NCI-H345 treated with DMSO at 0.1 percent for 48 hours (cell line): ENCODE data around the gene CFAP92.
"Not testable (repeated sequence)": the region's sequence is repeated elsewhere in the genome, so short reads cannot be mapped to it uniquely, and the experiment has no call there.

ENCODE experiments used
- DNase-seq: peaks from one replicate; lab custom pipeline; 2025; ENCODE audit not compliant: unreplicated experiment; lab: John Stamatoyannopoulos, UW

The CFAP92 gene

DNA sequence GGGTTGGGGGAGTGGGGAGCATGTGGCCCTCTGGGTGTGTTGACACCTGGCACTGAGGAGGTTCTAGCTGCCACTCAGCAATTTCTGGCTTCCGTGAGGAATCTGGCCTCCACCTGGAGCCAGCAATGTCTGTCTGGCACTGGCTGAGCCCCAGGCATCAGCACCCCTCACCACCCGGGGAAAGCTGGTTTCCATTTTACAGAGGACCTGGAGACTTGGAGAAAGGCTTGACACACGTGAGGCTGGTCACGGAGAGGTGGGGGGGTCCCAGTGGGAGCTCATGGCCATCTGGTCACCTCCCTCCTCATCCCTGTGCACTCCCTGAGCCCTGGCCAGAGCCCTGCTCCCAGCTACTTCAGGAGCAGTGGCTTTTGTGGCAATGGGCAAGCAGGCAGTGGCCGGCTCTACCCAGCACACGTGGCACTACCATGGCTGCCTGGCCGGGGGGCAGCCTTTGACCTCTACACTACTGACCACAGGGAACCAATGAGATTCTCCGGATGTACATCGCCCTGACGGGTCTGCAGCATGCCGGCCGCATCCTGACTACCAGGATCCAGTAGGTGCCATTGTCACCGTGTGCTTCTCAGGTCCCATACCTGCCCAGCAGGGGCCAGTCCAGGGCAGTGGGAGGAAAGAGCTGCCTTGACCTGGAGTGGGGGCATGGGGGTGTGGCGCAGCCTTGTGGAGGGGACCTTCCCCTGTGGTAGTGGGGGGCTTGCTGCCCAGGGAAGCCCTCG lies 86.0 kb downstream of the CFAP92 start:
- DNase-seq: no peak

DNA sequence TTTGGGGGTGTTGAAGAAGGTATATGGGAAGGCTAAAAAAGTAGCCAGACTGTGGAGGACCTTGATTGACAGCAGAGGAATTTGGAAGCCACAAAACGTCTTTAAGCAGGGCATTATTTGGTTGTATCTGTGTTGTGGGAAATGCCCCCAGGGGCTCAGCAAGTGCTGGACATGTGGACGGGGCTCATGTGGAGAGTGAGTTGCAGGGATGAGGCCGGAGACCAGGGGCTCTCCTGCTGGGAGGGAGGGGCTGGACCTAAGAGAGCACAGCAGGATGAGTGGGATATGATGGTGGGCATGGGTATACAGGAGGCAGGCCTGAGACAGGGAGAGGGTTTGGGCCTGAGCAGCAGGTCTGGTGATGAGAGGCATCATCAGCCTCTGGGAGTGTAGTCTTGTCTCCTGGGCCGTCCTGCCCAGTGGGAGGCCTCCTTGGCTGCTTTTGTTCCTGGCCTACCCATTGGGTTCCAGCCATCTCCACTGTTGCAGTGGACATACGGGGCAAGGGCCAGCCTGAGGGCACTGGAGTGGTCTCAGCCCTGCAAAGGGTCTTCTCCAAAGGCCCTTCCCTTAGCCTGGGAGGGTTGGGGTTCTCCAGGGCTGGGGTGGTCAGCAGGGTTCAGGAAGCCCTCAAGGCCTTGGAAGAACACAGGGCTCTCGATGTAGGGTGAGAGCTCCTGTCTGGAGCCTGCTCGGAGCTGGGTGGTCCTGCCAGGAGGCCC lies 86.9 kb downstream of the CFAP92 start:
- no peak for DNase-seq

DNA sequence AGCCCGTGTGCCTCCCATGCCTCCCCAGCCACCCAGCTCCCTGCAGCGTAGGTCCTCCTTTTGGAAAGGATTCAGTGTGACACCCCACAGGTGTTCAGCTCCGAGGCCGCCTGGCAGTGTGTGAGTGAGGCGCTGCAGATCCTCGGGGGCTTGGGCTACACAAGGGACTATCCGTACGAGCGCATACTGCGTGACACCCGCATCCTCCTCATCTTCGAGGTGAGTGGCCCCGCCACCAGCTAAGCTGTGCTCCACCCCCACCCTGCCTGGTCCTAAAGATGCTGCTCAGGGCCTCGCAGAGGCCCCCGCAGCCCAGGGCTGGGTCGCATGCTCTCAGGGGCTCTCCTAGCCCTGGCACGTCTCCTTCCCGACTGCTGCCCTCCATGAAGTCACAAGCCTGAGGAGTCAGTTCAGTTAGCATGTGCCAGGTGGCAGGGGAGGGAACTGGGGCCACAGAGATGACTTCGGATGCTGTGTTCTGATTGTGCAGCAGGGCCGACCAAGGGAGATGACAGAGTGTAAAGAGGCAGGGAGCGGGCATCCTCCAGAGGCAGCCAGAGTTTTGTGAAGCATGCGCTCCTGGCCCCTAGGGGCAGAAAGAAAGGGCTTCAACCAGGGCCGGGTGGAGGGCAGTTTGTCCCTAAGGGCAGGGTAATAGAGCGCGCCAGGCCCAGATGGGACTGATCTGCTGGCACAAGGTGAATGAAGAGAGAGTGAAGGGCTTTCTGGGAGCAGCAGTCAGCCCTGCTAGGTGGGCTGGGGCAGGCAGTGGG lies 87.7 kb downstream of the CFAP92 start:
- no peak for DNase-seq

DNA sequence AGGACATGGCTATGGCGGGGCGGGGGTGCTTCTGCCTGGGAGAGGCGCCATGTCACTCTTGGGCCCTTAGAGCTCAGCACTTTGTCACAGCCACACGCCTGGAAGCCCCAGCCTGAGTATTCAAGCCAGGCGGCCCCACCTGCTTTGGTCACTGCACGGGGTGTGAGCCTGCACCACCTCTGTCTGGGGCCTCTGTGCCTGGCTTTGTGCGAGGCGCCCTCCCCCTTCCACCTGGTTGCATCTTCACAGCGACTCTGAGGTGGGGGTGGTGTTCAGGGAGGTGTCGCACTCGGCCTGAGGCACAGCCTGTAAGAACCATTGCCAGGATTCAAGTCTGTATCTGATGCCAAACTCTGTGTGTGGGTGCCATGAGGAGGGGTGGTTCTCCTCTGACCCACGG lies 90.4 kb downstream of the CFAP92 start:
- DNase-seq: no peak

DNA sequence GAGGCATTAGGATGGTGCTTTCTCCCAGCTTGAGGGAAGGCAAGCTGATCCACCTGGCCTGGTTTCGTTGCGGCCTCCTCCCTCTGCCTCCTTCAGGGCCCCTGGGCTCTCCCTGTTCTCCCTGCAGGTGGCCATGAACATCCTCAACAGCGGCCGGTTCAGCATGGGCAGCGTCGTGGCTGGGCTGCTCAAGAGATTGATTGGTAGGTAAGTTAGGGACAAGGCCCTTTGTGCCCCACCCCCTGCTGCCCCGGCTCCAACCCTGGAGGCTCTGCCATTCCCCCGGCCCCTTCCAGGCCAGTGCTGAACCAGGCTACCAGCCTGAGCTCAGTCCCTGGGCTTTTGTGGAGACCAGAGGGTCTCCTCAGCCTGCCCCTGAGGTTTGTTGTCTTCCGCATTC lies 91.5 kb downstream of the CFAP92 start:
- no peak for DNase-seq

DNA sequence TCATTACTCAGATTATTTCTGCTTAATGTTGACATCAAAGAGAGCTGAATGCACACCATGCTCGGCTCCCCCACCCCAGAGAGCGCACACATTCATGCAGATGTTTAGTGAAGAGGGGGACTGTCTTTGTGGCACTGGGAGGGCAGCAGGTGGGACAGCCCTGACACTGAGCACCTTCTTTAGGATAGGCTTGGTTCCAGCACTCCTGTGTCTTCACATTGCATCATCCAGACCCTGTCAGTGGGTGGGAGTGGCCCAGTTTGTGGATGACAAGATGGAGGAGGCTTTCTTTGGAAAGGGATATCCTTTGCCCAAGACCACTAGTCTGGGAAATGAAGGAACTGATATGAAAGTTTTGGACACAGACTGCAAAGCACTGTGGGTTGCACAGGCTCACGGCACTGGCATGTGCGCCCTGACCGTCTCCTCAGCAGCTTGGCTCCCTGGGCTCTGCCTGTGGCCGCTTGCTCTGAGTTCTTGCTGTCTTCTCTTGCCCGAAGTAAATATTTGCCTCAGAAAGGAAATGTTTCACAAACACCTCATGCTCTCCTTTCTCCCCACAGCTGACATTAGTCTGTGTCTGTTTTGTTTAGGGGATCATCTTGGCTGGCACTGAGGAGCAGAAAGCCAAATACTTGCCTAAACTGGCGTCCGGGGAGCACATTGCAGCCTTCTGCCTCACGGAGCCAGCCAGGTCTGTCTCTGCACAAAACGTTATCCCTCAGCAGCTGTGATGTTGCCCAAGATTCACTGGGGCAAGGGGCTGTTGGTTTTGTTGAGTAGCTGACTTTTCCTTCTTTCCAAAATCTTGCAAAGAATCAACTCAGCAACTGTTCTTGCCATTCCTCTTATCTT lies 97.8 kb downstream of the CFAP92 start:
- no peak for DNase-seq

DNA sequence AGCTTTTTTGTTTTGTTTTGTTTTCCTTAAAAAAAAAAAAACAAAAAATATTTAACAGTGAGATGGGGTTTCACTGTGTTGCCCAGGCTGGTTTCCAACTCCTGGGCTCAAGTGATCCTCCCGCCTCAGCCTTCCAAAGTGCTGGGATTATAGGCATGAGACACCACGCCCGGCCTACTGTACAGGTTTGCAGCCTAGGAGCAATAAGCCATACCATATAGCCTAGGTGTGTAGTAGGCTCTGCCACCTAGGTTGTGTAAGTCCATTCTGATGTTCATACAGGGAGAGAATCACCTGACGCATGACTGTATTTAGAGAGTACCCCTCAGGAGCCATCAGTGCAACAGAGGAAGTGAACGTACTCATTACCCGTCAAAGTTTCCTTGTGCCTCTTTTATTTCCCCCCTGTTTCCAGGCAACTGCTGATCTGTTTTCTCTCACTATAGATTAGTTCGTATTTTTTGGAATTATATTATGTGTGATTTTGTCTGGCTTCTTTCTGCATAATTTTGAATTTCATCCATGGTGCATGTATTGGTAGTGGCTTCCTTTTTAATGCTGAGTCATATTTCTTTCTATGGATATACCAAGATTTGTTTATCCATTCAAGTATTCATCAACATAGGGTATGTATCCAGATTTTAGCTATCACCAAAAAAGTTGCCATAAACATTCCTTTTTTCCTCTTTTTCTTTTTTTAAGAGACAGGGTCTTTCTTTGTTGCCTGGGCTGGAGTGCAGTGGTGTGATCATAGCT lies 104.6 kb downstream of the CFAP92 start:
- DNase-seq: no peak

DNA sequence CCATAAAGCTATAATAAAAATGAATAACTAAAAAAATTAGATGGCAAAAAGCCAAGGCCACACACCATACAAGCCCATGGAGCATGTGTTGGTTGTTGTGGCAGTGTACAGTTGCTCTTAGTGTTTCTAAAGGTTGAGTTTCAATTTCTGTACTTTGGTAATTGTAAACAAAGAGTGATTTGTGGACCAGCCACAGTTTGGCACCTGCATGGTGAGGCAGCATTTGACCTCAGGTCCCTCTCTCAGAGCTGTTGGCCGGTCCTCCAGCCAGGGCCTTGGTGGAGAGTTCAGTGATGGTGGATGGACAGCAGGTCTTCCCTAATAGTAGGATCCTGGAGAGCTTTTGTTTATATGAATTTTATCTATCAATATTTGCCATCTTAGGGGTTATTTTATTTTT lies 108.9 kb downstream of the CFAP92 start:
- no peak for DNase-seq

DNA sequence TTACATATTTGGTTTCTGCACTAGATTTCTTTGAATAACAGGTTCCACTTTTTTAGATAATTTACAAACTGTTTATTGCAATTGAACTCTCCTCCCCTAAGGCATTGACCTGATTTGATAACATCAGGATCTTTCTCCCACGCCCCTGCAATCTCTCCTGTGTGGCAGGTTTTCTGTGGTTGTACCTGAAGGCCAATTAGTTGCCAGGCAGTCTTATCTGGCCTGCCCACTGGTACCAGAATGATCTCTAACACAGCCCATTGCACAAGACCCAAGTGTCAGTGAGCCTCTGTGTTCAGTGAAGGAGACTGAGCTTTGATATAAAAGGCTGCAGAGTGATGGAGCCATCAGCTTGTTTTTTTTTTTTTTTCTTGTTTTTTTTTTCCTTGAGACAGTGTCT lies 111.2 kb downstream of the CFAP92 start:
- DNase-seq: no peak

DNA sequence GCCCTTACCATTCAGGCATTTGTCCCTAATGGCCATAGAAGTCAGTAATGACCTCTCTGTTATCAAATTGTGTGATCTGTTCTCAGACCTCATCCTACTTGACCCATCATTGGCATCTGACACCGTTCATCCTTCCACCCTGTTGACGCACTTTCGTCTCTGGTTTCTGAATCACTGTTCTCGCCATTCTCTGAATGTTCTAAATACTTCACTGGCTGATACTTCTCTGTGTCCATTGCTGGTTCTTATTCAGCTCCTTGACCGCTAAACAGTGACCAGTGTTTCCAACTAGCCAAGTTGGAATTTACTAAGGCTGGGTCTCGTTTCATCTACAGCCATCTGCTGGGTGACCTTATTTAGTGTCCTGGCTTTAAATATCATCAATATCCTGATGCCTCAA lies 112.3 kb downstream of the CFAP92 start:
- no peak for DNase-seq

DNA sequence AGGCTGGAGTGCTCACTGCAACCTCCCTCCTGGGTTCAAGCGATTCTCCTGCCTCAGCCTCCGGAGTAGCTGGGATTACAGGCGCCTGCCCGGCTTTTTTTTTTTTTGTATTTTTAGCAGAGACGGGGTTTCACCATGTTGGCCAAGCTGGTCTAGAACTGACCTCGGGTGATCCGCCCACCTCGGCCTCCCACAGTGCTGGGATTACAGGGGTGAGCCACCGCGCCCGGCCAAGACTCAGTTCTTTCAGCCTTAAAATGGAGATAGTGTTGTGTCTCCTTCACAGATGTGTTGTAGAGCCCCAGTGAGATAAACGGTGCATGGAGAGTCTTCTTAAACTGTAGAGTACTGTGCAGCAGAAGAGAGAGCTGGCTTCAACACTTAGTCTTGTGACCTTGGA lies 113.4 kb downstream of the CFAP92 start:
- DNase-seq: not testable (repeated sequence)

DNA sequence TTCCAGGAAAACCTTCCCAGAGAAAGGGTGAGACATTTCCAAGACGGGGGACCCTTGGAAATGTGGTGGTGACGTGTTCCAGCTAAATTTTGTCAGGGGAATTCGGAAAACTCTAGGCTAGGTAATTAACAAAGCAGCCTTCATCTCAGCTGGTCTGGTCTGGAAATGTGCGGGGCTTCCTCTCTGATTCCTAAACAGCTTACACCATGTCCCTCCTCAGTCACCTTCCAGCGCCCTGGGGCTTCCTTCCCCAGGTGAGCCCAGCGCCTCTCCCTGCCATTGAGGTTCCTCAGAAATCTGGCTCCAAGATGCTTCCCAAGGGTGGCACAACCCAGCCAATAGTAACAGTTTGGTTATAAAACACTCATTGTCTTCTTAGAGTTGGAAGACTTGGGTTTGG lies 113.9 kb downstream of the CFAP92 start:
- DNase-seq: no peak

DNA sequence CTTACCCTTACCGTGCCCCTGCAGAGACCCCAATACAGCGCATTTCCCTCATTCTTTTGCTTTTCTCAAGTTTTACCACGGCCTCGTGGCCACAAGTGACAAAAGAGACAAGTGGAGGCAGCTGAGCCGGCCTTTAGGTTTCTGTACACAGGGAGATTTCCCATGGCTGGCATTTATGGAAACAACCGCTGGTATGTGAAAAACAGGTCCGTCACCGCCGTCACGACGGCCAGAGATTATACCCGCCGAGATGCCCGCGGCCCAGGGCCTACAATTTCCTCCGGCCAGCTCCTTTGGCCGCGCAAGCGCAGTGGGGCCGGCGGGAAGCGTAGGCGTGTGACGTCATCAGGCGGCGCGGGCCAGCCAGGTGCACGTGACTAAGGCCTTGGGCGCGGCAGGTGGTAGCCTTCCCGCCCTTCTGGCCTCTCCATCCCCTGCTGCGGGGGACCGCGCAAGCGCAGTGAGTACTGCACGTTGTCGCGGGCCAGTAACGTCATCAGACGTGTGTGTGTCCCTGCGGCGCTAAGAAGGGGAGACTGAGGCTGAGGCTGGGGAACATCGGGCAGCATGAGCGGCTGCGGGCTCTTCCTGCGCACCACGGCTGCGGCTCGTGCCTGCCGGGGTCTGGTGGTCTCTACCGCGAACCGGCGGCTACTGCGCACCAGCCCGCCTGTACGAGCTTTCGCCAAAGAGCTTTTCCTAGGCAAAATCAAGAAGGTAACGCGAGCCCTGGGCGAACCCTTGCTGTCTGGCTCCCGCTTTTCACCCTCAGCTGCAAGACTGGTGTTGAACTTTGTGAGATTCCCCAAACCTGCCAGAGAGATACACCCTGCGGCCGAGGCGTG lies 114.5 kb downstream of the CFAP92 start, which contains the start of gene ACAD9:
Gene ACAD9 (plus strand): TSS at position 496 of the 845 bp plus-strand sequence. CDS start 72 bp downstream, at position 568.
- peak; percentile 87 for DNase-seq

DNA sequence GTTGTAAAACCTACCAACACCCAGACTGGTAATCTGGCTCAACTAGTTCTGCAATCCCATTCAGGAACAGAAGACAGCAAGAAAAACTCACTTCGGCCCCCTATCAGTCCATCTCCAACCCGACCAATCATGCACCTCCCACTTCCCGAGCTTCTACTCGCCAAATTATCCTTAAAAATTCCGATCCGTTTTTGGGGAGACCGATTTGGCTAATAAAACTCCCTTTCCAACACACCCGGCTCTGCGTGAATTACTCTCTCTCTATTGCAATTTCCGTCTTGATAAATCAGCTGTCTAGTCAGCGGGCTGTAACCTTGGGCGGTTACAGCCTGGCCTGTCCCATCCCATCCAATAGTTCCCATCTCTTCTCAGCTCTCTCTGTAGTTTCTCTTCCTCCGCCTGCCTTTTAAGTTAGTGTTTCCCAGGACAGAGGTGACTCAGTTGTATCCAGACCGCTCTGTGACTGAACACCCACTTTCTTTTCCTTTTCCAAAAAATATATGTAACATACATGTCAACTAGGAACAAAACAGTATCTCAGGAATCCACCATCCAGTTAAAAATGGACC lies 115.2 kb downstream of the CFAP92 start:
- DNase-seq: no peak

DNA sequence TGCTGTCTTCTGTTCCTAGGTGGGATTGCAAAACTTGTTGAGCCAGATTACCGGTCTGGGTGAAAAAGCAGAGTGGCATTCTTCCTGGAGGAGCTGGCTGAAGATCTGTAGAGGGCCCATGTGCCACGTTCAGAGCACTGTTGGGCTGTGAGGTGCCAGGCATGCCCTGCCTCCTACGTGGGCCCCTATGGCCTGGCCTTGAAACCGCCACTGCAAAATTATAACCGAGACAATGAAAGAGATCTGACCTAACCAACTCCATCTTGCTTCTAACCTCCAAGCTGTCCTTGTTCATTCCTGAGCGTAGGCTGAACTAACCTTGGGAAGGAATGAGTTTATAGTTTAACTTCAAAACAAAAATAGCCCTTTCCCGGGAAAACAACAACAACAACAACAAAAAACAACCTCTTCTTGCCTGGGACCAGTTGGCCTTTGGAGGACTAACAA lies 115.8 kb downstream of the CFAP92 start:
- DNase-seq: no peak

DNA sequence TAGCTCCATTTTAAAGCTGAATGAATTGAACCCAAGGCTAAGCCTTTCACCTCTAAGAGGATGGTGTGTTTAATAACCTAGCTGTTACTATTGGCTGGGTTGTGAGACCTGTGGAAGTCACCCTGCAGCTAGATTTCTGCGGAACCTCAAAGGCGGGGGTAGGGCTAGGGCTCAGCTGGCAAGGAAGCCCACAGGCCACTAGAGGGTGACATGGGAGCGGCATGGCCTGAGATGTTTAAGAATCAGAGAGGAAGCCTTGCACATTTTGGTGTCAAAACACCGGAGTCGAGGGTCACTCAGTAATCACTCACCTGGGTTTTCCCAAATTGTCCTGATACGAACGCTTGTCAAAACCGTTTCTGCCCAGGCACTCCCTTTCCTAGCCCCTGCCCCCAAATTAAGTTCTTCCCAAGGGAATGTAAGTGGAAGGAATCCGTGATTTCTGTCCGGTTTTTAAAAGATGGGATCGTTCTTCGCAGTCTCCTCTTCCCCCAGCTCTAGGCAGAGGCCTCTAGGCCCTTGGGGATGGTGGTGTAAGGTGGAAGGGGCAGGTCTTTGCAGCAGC lies 118.2 kb downstream of the CFAP92 start:
- DNase-seq: no peak

DNA sequence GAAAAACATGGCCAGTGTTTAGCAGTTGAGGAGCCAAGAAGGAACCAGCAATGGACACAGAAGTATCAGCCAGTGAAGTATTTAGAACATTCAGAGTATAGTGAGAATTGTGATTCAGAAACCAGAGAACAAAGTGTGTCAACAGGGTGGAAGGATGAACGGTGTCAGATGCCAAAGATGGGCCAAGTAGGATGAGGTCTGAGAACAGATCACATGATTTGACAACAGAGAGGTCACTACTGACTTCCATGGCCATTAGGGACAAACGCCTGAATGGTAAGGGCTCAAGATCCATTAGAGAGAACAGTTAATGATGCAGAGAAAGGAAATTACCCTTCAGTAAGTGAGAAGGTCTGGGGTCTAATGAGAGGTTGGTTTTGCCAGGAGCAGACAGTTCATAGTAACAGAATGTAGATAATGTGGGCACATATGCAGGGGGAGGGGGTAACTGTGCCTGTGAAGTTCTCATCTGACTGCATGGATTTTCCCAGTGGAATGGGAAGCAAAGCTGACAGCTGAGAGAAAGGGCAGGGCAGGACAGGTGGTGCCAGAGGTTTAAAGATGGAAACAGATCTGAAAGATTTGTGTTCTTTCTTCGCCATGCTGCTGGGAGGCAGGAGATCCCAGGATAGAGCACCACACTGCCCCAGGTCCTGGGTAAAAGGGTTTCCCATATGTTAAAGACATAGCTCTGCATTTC lies 119.2 kb downstream of the CFAP92 start:
- no peak for DNase-seq
